SU-DHL-6 (cell line): Measurements from ENCODE around the gene IZUMO4.
A peak's percentile ranks its signal among the peaks of the same experiment; 100 is the strongest.

Experiments used
- H2AFZ ChIP-seq: fragments of 200-600 bp; sonication (generic); 2 replicates; pipeline ENCODE4 v1.6.1; 2014; ENCODE audit warnings: low read depth, mild to moderate bottlenecking, moderate library complexity, mixed read lengths, antibody characterized with exemption, low read length; ENCODE audit not compliant: severe bottlenecking
- H3F3A ChIP-seq: fragments of 200-600 bp; shearing (Covaris generic); 2 replicates; pipeline ENCODE4 v1.6.0; 2016; ENCODE audit warnings: antibody characterized with exemption, mild to moderate bottlenecking; ENCODE audit not compliant: insufficient read depth
- H3K27ac ChIP-seq: fragments of 200-600 bp; sonication (generic); 2 replicates; pipeline ENCODE4 v1.5.1; 2016; ENCODE audit warnings: low read depth, mild to moderate bottlenecking, low read length, moderate library complexity, mixed read lengths
- H3K27me3 ChIP-seq: fragments of 200-600 bp; sonication (generic), shearing (Covaris generic); 2 replicates; pipeline ENCODE4 v1.6.0; 2014; ENCODE audit warnings: mild to moderate bottlenecking, low read length
- H3K36me3 ChIP-seq: fragments of 200-600 bp; sonication (generic); 2 replicates; pipeline ENCODE4 v1.6.1; 2014; ENCODE audit warnings: mild to moderate bottlenecking, low read length, mixed read lengths
- H3K4me2 ChIP-seq: fragments of 300-600, 200-600 bp; shearing (Covaris generic), sonication (generic); 2 replicates; pipeline ENCODE4 v1.6.0; 2014; ENCODE audit warnings: low read length, low read depth, mild to moderate bottlenecking; ENCODE audit not compliant: poor library complexity, severe bottlenecking
- H3K4me3 ChIP-seq: fragments of 200-600 bp; sonication (generic); 2 replicates; pipeline ENCODE4 v1.5.1; 2014; ENCODE audit warnings: antibody characterized with exemption, low read length, mild to moderate bottlenecking, mixed read lengths; ENCODE audit not compliant: insufficient read depth, poor library complexity, severe bottlenecking
- H3K79me2 ChIP-seq: fragments of 200-600 bp; sonication (generic); 2 replicates; pipeline ENCODE4 v1.6.1; 2014; ENCODE audit warnings: mild to moderate bottlenecking, low read length, moderate library complexity; ENCODE audit not compliant: insufficient read depth
- H3K9ac ChIP-seq: fragments of 200-600 bp; sonication (generic); 2 replicates; pipeline ENCODE4 v1.7.0; 2014; ENCODE audit warnings: mild to moderate bottlenecking, low read length
- H3K9me2 ChIP-seq: fragments of 200-600 bp; sonication (generic); replicated peaks from 2 replicates; pipeline ENCODE4 v1.6.1; 2014; ENCODE audit warnings: low read length; ENCODE audit not compliant: insufficient read depth
- H3K9me3 ChIP-seq: fragments of 200-600 bp; sonication (generic); 2 replicates; pipeline ENCODE4 v1.6.1; 2014; ENCODE audit warnings: low read length, mixed read lengths; ENCODE audit not compliant: insufficient read depth
- H4K20me1 ChIP-seq: fragments of 200-600 bp; sonication (generic); 2 replicates; pipeline ENCODE4 v1.6.1; 2014; ENCODE audit warnings: low read depth, mild to moderate bottlenecking, antibody characterized with exemption, low read length, moderate library complexity, mixed read lengths
- EZH2phosphoT487 ChIP-seq: fragments of 200-600 bp; sonication (generic), shearing (Covaris generic); conservative IDR thresholded peaks from 2 replicates; pipeline ENCODE4 v1.6.1; 2018; ENCODE audit warnings: mild to moderate bottlenecking, antibody characterized with exemption, low read length, moderate library complexity, mixed read lengths
- TF ChIP-seq, protein P1 (sequence below): fragments of 200-600 bp; sonication (generic); IDR thresholded peaks from one replicate; pipeline ENCODE4 v1.5.1; 2017; ENCODE audit warnings: antibody characterized with exemption, mild to moderate bottlenecking, low read length, moderate library complexity; ENCODE audit not compliant: insufficient read depth, poor library complexity, severe bottlenecking

Gene IZUMO4, protein sequence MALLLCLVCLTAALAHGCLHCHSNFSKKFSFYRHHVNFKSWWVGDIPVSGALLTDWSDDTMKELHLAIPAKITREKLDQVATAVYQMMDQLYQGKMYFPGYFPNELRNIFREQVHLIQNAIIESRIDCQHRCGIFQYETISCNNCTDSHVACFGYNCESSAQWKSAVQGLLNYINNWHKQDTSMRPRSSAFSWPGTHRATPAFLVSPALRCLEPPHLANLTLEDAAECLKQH

DNA sequence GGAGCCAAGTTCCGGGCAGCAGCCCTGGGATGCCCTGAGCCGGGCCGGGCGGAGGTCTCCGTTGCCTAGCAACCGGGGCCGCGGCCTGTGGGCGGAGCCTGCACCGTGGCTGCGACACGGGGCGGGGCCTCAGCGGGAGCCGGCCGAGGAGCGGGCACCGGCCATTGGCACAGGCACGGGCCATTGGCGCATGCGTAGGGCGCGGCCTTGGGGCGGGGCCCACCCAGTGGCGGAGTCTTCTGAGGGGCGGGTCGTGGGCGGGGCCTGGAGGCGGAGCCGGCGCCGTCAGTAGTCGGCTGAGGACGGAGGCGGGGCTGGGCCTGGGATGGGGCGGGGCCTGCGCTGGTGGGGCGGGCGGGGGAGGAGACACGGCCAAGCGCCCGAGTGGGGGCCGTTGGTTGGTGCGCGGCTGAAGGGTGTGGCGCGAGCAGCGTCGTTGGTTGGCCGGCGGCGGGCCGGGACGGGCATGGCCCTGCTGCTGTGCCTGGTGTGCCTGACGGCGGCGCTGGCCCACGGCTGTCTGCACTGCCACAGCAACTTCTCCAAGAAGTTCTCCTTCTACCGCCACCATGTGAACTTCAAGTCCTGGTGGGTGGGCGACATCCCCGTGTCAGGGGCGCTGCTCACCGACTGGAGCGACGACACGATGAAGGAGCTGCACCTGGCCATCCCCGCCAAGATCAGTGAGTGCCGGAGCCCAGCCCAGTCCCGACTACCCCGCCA is at the start of gene IZUMO4:
Gene IZUMO4 (plus strand): TSS at position 436 of the 723 bp plus-strand sequence. CDS start 31 bp downstream, at position 467.
- Histone ChIP-seq H4K20me1 (no peaks in the 10 kb centered on the region), H3K79me2 (peaks cover 41% of the 10 kb centered on the region), H2AFZ (no peak within 1 kb of the TSS), H3K9me3 (no peaks in the 10 kb centered on the region), H3F3A (peaks cover 22% of the 10 kb centered on the region), H3K9me2 (no peaks in the 10 kb centered on the region), H3K27ac (peak within 1 kb of the TSS; percentile 98), H3K9ac (peak within 1 kb of the TSS; percentile 78), H3K4me3 (peak within 1 kb of the TSS; percentile 73), H3K27me3 (no peaks in the 10 kb centered on the region), H3K4me2 (peak within 1 kb of the TSS; percentile 80), H3K36me3 (no peaks in the 10 kb centered on the region)
- no peak for TF ChIP-seq EZH2phosphoT487
- TF ChIP-seq, protein P1, sequence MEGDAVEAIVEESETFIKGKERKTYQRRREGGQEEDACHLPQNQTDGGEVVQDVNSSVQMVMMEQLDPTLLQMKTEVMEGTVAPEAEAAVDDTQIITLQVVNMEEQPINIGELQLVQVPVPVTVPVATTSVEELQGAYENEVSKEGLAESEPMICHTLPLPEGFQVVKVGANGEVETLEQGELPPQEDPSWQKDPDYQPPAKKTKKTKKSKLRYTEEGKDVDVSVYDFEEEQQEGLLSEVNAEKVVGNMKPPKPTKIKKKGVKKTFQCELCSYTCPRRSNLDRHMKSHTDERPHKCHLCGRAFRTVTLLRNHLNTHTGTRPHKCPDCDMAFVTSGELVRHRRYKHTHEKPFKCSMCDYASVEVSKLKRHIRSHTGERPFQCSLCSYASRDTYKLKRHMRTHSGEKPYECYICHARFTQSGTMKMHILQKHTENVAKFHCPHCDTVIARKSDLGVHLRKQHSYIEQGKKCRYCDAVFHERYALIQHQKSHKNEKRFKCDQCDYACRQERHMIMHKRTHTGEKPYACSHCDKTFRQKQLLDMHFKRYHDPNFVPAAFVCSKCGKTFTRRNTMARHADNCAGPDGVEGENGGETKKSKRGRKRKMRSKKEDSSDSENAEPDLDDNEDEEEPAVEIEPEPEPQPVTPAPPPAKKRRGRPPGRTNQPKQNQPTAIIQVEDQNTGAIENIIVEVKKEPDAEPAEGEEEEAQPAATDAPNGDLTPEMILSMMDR: peak; percentile 37

DNA sequence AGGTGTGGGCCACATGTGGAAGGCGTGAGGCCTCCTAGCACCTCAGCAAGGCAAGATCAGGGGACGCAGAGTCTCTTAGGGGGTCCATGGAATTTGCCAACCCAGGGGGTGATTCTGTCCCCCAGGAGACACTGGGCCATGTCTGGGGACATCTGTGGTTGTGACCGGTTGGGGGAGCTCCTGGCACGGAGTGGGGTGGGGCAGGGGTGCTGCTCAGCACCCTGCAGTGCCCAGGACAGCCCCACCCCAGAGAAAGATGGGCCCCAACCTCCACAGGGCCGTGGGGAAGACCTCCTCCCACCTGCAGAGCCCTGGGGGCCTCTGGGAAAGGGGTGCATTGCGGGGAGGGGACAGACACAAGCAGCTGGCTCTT is 49.7 kb upstream of the IZUMO4 start:
- no peak overlapping the region for H3K4me3 ChIP-seq
- no peaks in the 10 kb centered on the region for H3K9me2 ChIP-seq
- H3K27me3 ChIP-seq: no peaks in the 10 kb centered on the region
- peaks cover 16% of the 10 kb centered on the region for H3F3A ChIP-seq
- H3K9ac ChIP-seq: no peak overlapping the region
- no peak overlapping the region for H2AFZ ChIP-seq
- no peaks in the 10 kb centered on the region for H3K36me3 ChIP-seq
- H4K20me1 ChIP-seq: no peaks in the 10 kb centered on the region; the same call in 1 of the 2 replicates
- H3K27ac ChIP-seq: 0 out of 2 replicates have a peak overlapping the region, but pooled peaks have one; percentile 71
- no peaks in the 10 kb centered on the region for H3K9me3 ChIP-seq
- TF ChIP-seq EZH2phosphoT487: no peak
- TF ChIP-seq, protein P1: no peak
- H3K4me2 ChIP-seq: no peak overlapping the region
- peaks cover 42% of the 10 kb centered on the region for H3K79me2 ChIP-seq

DNA sequence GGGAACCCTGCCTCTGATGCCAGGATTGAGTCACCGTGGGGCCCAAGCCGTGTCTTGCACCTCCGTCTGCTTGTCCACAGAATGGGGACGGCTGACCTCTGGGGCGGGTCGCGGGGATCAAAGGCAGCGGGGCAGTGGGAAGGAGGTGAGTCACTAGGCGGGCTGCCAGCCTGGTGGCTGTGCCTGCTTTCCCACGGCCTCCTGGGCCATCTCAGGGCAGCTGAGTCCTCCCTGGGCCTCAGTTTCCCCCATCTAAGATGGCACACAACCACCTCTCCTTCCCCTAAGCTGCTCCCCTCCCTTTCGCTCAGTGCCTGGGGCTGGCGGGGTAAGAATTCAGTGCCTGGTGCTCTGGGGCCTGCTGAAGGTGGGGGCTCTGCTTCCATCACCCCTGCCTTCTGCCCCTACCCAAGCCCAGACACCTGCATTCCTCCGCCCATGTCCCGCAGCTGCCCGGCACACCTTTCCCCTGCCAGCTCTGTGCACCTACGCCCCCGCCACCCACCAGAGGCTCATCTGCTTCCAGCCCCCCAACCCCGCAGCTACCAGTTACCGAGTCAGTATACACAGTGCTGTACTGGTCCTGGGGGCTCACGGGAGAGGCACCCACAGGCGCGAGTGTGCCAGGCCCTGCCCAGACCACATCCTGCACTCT is 49.1 kb upstream of the IZUMO4 start:
- H3K36me3 ChIP-seq: no peaks in the 10 kb centered on the region

More for the DNA sequence above, 49.1 kb upstream of the IZUMO4 start:
- no peaks in the 10 kb centered on the region; the same call in 1 of the 2 replicates for H4K20me1 ChIP-seq
- no peaks in the 10 kb centered on the region for H3K9me3 ChIP-seq
- no peaks in the 10 kb centered on the region for H3K27me3 ChIP-seq
- no peak overlapping the region for H3K4me3 ChIP-seq
- H3K79me2 ChIP-seq: peaks cover 42% of the 10 kb centered on the region
- H3K9me2 ChIP-seq: no peaks in the 10 kb centered on the region
- TF ChIP-seq, protein P1: no peak
- TF ChIP-seq EZH2phosphoT487: no peak
- peak overlapping the region; percentile 89 for H3K9ac ChIP-seq
- H3K27ac ChIP-seq: peak overlapping the region; percentile 71
- H2AFZ ChIP-seq: no peak overlapping the region
- peaks cover 18% of the 10 kb centered on the region for H3F3A ChIP-seq
- peak overlapping the region; percentile 70 for H3K4me2 ChIP-seq
